Lung (tissue), 12 donors: Measurements from ENCODE around the gene ABTB1. TPM values are rescaled to one million over a fixed set of nuclear protein-coding genes. Genes with fewer than 3 reads are reported as not detected.

Source experiments
- ATAC-seq: fragments of 200-7000 bp; cut with Tn5 transposase; one replicate; pipeline ENCODE4 v1.9.1; 2020; ENCODE audit warnings: moderate number of reproducible peaks; ENCODE audit not compliant: insufficient read depth, low FRiP score
- DNase-seq, 3 donors: peaks; one replicate each; pipeline ENCODE4 v3.0.0-alpha.2; 2013 to 2017
- H3K27ac ChIP-seq, 2 donors: one replicate each; pipeline ENCODE4 v1.5.1; 2013; ENCODE audit warnings: mild to moderate bottlenecking in 2 of 2, moderate library complexity in 2 of 2, control low read depth in 1 of 2, inconsistent platforms in 1 of 2, low read depth in 1 of 2, low read length in 1 of 2
- H3K27me3 ChIP-seq, 3 donors: one replicate each; pipeline ENCODE4 v1.5.1; 2013; ENCODE audit warnings: low read length in 2 of 3; ENCODE audit not compliant: control insufficient read depth in 3 of 3, insufficient read depth in 3 of 3
- H3K36me3 ChIP-seq, 4 donors: one replicate each; pipeline ENCODE4 v1.5.1; 2013; ENCODE audit warnings: low read length in 4 of 4, mild to moderate bottlenecking in 1 of 4, moderate library complexity in 1 of 4; ENCODE audit not compliant: control insufficient read depth in 4 of 4, insufficient read depth in 4 of 4
- H3K4me1 ChIP-seq, 5 donors: one replicate each; pipeline ENCODE4 v1.5.1; 2013; ENCODE audit warnings: low read length in 5 of 5, mild to moderate bottlenecking in 2 of 5, moderate library complexity in 1 of 5; ENCODE audit not compliant: control insufficient read depth in 5 of 5, insufficient read depth in 5 of 5
- H3K4me3 ChIP-seq: one replicate; pipeline ENCODE4 v1.5.1; 2013; ENCODE audit warnings: mild to moderate bottlenecking, control low read depth, moderate library complexity
- H3K9ac ChIP-seq, 2 donors: one replicate each; pipeline ENCODE4 v1.5.1; 2013; ENCODE audit warnings: low read length in 2 of 2, control low read depth in 1 of 2; ENCODE audit not compliant: insufficient read depth in 1 of 2
- H3K9me3 ChIP-seq, 4 donors: one replicate each; pipeline ENCODE4 v1.5.1; 2013; ENCODE audit warnings: low read length in 3 of 4, mild to moderate bottlenecking in 1 of 4, moderate library complexity in 1 of 4; ENCODE audit not compliant: control insufficient read depth in 4 of 4, insufficient read depth in 3 of 4
- WGBS, 2 donors: extraction: QIAGEN DNeasy Blood & Tissue Kit; methylation state at CpG; one replicate each; pipeline ENCODE4 v1.1.7; 2013; 5-methylcytosine and 5-hydroxymethylcytosine counted together
- polyA plus RNA-seq, 2 donors: library from polyadenylated mRNA; stranded (reverse); fragments of 200-250 nt; gene quantifications; one replicate each; pipeline ENCODE4 v1.2.1, GENCODE V29; 2013
- total RNA-seq, 2 donors: library from RNA; depleted of rRNA in 1 of 2; stranded (reverse); fragments of >200 nt in 1 of 2; gene quantifications; one replicate each; pipeline ENCODE4 v1.2.1, GENCODE V29; 2014 to 2021
- TF ChIP-seq, protein P1 (sequence below): IDR thresholded peaks from 2 replicates; pipeline ENCODE4 v1.5.1; 2012; ENCODE audit warnings: mild to moderate bottlenecking; ENCODE audit errors: control extremely low read depth, extremely low read depth
- donor health status: control.
- donor health status: control.
- donor health status: Bipolar disorder and iron deficiency.
- donor health status: healthy.
- donor health status: DM: yes; HTN: yes; CAD: no.

Gene ABTB1
- total and polyA plus RNA-seq, 4 donors, result 30.7 to 102 (median 48.6) TPM

DNA sequence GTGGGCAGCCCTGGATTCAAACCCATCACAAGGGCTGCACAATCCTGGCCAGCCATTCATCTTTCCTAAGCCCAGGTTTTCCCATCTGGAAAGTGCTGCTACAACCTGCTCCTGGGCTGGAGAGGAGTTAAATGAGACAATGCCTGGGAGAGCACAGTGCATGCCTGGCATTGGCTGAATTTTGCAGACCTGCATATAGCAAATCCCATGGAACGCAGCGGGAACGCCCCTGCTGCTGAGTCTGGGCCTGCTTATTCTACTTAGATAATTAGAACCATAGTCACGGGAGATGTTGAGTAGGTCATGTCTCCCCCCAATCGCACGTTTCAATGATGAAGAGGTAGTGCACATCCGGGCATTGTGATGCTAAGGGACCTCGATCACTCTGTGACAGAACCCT is 46.6 kb downstream of the ABTB1 start:
- Histone ChIP-seq H3K27me3 (no peaks in the 10 kb centered on the region), H3K9ac (no peak overlapping the region), H3K4me3 (no peak overlapping the region), H3K9me3 (no peaks in the 10 kb centered on the region), H3K36me3 (peaks cover 0 to 3% (median 0%) of the 10 kb centered on the region in 4 donors), H3K27ac (no peak overlapping the region), H3K4me1 (peaks cover 9 to 57% (median 20%) of the 10 kb centered on the region in 5 donors)
- TF ChIP-seq, protein P1, sequence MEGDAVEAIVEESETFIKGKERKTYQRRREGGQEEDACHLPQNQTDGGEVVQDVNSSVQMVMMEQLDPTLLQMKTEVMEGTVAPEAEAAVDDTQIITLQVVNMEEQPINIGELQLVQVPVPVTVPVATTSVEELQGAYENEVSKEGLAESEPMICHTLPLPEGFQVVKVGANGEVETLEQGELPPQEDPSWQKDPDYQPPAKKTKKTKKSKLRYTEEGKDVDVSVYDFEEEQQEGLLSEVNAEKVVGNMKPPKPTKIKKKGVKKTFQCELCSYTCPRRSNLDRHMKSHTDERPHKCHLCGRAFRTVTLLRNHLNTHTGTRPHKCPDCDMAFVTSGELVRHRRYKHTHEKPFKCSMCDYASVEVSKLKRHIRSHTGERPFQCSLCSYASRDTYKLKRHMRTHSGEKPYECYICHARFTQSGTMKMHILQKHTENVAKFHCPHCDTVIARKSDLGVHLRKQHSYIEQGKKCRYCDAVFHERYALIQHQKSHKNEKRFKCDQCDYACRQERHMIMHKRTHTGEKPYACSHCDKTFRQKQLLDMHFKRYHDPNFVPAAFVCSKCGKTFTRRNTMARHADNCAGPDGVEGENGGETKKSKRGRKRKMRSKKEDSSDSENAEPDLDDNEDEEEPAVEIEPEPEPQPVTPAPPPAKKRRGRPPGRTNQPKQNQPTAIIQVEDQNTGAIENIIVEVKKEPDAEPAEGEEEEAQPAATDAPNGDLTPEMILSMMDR, result no peak
- WGBS, 2 donors, result 96% methylated on average over 8 of the region's 8 CpGs
- no peak for DNase-seq
- no peak for ATAC-seq

DNA sequence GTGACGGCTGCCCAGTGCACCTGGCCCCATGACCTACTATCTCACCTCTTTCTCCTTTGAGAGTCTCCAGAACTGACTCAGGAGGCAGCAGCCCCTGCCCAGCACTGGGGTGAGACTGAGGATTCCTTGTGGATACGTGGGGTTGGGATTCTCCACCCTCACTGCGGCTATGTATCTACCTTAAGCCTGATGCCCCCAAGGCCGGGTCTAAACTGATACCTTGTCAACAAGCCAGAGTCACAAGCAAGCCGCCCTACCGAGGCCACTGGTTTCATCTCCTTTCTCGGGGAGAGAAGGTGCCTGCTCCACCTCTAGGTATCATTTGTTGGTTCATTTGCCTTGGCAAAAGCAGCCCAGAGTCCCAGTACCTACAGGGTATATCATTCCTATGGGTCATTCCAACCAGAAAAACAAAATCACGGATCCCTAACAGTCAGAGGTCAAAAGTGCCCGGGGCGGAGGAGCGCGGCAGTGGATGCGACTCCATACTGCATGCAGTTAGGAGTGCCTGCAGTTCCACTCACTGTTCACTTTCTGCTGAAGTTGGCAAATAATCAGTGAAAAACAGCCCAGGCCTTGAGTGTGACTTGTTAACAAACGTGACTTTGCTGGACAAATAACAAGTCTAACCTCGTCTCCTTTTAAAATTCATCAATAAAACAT is 47.5 kb downstream of the ABTB1 start:
- TF ChIP-seq, protein P1, result no peak
- DNase-seq (no peak), ATAC-seq (no peak)
- Histone ChIP-seq H3K4me1 (peaks cover 4 to 48% (median 20%) of the 10 kb centered on the region in 5 donors), H3K9ac (no peak overlapping the region), H3K4me3 (no peak overlapping the region), H3K27me3 (no peaks in the 10 kb centered on the region), H3K9me3 (no peaks in the 10 kb centered on the region), H3K36me3 (peaks cover 0 to 6% (median 0%) of the 10 kb centered on the region in 4 donors), H3K27ac (no peak overlapping the region)
- WGBS, 2 donors, result 94 to 95% methylated on average over 15 of the region's 15 CpGs

DNA sequence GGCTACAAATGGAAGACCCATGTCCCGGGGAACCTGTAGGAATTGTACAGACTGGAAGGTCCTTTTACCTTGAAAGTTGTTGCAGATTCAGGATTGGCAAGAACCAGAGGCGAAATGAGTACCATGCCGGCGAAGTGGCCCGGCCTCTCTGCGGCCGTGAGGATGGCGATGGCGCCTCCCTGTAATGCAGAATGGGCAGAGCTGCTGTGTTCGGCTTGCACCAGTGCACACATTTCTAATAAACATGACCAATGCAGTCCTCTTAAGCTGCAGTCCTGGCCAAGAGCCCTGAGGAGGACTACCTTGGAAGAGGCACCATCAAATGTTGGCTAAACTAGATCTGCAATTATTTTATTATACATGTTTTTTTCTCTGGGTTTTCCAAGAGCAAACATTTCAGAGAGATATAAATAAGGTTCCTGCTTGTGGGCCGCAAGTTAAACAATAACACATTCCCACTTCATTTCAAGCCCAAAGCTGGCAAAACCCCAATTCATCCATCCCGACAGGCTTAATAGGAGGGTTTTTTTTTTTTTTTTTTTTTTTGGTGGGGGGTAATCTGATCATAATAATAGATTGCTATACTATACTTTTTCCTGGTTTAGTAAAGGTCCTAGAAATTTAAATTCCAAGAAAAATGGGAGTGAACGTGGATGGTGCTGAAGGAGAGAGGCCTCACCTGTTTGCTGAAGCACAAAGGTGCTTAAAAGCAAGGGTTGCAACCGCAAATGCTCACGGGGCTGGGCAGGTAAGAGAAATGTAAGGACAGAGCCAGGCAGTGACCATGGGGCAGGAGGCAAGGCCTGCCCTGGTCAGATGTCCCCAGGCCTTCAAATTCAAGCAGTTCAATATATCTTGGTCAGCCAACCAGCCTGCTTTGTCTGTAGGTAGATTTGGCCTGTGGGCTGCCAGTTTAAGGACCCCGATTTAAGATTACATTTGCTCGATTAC is 48.5 kb downstream of the ABTB1 start:
- no peak overlapping the region for H3K9ac ChIP-seq
- 79 to 91% methylated on average over 17 of the region's 17 CpGs for WGBS, 2 donors
- no peak overlapping the region for H3K4me3 ChIP-seq
- no peak for ATAC-seq
- DNase-seq, result peak in 2 of 3 donors; percentile 68 to 72
- H3K36me3 ChIP-seq, result peaks cover 0 to 6% (median 0%) of the 10 kb centered on the region in 4 donors
- no peaks in the 10 kb centered on the region for H3K27me3 ChIP-seq
- H3K9me3 ChIP-seq, result no peaks in the 10 kb centered on the region
- peak overlapping the region in 1 of 2 donors; percentile 32 for H3K27ac ChIP-seq
- TF ChIP-seq, protein P1, result no peak
- peaks cover 4 to 45% (median 20%) of the 10 kb centered on the region in 5 donors for H3K4me1 ChIP-seq
